SIG-M5 treated with dmso at 0.1 percent for 504 hours (cell line): ENCODE measurements around the gene ATXN3L.

ENCODE experiments used
- DNase-seq: peaks from one replicate; lab custom pipeline; 2025; ENCODE audit not compliant: unreplicated experiment; lab: John Stamatoyannopoulos, UW

ATXN3L gene

DNA sequence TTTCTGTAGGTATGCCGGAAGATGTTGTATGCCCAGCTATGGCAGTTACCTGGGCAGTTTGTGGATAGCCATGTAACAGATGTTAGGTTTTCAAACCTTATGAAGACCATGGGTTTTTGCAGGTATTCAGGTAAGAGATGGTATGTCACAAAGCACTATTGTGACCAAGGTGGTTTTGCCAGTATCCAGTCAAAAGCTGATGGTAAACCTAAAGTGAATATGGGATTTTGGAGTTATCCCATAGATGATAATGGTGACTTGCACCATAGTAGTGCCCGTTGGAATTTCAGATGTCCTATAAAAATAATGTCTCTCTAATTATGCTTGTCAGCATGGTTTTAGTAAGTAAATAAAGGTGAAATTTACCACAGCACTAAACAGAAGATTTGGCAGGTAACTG is at the start of gene ATXN3L:
Gene ATXN3L (minus strand): TSS at position 101 of the 400 bp plus-strand sequence. CDS start 119 bp downstream, outside the sequence.
- DNase-seq = no peak

DNA sequence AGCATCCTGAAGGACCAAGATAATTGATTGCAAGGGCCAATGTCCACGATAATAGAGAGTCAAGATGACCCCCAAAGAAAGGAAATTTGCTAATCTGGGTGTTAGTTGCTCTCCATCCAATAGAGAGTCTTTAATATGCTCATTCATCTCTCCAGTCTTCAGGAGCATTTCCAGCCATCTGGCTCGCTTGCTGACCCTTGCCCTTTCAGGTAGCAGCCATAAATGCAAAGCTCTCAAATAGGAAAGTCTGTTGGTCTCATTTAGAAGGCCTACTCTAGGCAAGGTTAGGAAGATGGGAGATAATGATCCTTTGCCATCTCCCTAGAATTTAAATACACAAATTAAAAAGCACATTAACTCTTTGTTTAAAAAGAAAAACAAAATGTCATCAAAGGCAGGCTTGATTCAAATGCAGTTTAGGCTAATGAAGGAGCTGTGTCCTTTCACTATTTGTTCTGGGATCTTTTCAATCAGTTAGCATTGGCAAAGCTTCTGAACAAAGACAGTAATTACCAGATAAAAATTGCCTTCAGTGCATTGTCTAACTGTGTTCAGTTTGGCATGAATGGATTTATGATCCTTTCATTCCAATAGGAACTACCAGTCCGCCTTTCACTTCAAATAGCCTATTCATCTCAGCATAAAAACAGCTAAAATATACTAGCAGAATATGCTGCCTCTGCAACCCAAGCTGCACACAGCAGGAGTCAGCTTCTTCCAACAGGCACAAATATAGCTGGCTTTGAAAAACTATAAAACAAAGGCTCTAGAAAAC is 49.6 kb upstream of the ATXN3L start:
- DNase-seq = no peak

DNA sequence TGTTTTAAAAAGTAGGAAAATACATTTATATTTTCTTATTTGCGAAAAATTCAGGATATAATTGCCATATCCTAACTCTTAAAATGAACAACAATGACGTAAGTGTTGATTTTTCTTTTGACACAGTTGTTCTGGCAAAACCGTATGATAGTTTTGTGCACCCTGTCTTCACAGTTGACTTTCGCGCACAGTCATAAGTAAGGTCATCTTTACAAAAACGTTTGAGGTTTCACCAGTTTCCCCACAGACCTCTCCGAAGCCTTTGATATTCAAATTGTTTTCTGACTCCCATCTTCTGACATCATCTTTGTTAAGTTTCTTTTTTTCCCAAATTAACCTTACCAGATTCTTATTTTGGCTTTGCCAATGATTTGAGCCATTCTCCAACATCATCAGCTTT is 48.1 kb upstream of the ATXN3L start:
- no peak for DNase-seq

DNA sequence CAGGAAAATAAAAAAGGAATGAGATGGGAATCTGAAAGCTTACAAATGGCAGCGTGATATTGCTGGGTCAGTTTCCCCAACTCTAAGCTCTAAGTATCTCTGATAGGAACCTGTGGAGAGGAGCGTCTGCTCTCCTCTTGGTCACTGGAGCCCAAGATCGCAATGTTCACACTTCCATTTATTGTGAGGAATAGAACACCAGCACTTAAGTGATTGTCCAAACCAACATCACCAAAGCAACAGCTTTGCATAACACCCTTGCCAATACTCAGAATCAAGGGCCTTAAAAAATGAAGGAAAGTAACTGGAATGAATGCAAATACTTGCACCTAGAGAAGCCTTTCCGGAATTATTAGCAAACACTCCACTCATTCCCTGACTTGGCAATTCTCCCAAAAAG is 46.8 kb upstream of the ATXN3L start:
- no peak for DNase-seq

DNA sequence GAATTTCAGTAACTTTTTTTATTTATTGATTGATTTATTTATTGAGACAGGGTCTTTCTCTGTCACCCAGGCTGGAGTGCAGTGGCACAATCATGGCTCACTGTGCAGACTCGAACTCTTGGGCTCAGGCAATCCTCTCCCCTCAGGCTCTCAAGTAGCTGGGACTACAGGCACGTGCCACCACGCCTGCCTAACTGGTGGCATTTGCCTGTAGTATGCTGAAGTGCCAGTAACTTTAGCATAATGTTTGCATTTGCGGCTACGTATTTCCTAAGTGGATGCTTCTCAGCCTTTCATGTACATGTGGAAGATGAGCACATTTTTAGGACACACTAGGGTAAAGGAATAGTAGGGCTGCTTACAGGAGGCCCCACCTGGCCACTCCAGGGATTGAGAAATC is 45.3 kb upstream of the ATXN3L start:
- DNase-seq = no peak

DNA sequence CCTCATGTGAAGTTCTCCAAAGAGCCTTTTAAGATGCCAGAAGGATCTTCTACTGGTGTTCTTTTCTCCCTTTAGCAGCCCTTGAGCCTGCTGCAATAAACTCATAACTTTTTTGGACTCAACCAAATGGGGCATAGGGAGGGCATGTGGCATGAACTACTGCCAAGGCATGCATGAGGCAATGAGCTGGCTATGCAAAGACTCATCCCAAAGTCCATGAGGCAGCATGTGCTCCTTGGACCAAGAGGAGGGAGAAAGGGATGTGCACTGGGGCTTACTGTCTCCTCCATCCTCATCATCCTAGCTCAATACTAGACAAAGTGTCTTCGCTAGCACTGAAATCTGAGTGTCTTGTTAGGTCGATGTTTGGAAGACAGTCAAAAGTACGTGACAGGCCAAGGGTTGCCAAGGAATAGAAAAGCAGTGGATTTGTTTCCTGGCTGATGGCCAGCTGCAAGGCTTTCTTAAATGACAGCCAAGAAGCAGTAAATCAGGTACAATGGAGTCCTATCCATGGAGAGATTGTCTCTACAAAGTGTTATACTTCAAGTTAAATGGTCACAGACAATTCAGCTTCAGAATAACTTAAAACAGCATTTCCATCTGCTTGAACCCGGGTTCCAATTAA is 44.5 kb upstream of the ATXN3L start:
- DNase-seq = no peak

DNA sequence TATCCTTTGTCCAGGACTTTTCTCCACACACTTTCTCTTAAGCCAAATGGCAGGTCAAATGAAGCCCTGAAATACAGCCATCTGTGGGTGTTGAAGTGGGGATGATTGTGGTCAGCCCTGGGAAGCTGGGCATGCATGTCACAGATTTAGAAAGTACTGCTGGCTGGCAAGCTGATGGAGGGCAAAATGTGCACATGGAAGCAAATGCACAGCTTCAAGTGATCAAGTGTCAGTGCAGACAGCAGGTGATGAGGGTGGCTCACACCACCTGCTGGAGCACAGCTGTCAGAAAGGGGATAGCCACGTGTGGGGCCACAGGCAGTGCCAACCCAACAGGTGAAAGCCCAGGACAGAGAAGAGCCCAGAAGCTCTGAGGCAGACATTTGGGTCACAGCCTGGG is 40.3 kb upstream of the ATXN3L start:
- DNase-seq = no peak

DNA sequence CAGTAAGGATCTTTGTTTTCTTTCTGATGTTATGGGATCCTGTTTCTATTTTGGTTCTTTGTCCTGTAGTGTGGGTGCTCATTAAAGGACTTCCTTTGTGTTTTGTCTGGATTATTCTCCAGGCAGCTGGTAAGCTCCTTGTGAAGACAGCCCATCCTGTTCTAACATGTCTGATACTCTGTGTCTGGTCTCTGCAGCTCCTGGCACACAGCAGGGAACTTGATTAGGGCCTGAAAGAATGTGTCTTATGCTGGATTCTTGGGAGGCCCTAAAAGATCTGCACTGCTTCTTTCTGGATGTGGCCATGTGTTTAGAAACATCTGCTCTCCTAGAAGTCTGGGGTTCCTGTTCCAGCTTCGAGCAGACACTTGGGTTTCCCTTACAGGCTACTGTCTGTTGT is 38.1 kb upstream of the ATXN3L start:
- no peak for DNase-seq

DNA sequence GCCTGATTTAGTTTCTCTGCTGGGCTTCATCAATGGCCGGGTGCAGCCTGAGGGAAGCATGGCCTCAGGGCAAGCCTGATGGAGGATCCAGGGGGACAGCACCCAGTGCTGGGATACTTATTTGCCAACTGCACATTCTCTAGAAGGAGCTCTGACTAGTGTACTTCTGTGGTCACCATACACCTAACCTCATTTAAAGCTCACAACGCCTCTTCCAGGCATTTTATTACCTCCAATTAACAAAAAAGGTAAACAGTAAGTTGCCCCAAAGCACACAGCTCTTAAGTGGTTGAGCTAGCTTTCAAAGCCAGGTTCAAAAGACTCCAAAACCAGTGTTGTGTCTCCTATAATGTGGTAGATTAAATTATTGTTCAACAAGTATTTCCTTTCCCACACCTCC is 26.8 kb upstream of the ATXN3L start:
- DNase-seq = no peak

DNA sequence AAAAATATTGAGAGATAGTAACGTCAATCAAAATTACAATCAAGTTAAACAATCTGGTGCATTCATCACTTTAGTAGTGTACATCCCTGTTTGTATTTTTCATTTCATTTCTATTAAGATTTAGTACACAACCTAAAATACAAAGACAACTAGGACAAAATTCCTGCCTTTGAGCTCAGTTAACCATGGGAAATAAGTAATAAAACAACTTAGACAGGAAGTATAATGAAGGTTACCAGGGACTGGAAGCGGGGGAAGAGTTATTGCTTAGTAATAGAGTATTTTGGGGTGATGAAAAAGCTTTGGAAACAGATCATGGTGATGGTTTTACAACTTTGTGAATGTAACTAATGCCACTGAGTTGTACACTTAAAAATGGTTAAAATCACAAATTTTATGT is 25.6 kb upstream of the ATXN3L start:
- DNase-seq = no peak

DNA sequence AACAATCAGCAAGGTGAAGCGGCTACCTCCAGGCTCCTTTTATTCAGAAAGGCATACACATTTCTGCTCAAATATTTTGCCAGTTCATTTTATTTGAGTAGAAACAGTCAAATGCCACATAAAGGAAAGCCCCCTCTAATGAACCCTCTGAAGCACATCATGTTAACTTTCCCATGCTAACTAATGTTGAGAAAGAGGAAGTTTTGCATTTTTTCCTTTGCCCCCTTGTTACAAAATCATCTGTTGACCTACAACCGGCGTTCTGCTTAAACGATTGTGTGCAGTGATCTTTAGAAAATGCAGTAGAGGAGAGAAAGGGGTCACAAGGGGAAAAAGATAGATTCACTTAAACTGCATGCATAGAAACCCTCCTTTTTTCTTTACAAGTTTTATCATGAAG is 25.2 kb upstream of the ATXN3L start:
- peak; percentile 39 for DNase-seq

DNA sequence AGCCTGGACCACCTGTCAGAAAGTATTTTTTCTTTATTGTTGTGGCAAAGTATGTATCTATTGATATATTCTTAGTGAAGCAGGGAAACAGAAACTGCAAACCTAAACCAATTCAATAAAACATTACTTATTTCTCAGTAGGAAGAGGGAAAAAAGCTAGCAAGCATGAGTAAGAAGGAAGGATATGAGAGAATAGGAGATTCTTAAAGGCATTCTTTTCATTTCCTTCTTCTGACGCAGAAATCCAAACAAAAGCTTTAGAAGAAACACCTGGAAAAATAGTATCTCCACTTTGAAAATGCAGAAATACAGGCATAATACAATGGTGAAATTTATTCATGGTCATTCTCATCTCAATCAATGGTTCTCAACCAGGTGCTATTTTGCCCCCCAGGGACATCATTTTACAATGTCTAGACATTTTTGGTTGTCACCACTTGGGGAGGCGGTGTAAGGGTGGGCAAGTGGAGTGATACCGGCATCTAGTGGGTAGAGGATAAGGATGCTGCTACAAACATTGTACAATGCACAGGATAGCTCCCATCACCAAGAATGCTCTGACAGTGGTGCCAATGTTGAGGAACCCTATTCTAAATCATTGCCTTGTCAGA is 21.7 kb upstream of the ATXN3L start:
- DNase-seq = no peak

DNA sequence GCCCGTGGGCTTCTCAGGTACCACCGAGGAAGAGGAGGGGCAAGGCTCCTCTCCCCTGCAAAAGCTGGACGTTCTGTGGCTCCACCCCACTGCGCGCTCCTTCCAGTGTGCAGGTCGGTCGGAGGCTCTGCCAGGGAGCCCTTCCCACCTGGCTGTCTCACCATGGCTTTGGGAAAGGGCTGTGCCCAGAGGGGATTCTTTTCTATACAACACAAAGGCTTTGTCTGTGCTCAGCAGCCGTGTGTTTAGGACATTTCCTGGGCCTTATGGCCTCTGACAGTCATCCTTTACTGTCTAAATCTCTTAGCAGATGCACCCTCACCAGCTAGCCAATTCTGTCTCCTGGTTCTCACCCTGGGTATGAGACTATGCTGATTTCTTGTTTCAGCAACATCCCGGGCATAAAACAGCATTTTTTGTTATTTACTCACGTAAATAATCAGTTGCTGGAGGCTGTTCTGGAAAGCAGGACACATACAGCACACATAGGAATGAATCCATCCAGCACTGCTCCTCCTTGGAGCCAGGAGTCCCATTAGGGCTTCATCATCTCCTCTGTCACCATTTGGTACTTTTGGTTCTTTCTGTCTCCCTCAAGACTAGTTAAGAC is 20.4 kb upstream of the ATXN3L start:
- no peak for DNase-seq

DNA sequence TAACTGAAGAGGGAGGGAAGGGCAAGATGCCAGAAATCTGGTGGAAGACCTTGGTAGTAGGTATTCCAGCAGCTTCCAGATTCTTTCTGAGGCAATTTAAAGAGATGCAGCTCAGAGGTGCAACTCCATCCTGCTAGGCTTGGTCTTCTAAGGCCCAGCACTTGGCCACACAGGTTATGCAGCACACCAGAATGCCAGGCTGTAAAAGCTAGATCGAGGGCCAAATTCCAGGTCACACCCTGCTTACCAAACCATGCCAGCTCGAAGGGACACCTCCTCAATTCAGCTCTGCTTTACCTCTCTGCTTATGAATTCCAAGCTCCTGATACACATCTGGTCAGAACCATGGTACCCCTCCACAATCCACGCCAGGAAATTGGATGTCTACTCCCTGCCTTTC is 19.8 kb upstream of the ATXN3L start:
- no peak for DNase-seq

DNA sequence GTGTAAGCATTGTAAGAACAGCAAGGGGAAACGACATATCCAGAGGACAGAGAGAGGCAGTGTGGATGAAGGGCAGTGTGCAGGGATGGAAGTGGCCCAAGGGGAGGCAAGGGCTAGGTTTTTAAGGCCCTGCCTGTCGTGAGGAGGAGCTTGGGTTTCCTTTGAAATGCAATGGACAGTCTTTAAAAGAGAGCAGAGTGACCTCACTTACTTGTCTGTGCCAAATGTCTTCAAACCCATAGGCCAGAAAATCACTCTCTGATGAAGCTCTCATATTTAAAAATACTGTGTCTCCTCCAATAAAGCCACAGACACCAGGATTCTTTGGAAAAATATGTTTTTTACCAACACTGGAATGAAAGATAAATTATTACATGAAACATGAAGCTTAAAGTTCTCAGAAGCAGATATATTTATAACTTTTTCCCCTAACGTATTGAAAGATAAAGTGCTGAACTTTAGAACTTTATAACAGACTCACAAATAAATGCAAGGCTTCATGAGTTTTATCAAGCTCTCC is 19.2 kb upstream of the ATXN3L start:
- no peak for DNase-seq

DNA sequence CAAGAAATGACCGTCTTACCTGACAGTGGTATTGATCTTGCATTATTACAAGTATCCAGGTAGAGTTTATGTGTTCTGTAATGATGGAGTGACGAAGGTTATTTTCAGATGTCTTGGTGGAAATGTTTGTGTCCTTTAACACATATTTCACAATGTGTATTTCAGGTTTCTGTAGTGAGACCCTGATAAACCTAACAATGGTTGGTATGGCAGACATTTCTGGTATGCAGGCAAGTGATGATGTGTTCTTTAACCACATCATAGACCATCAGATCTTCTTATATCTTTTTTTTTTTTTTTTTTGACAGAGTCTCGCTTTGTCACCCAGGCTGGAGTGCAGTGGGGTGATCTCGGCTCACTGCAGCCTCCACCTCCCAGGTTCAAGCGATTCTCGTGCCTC is 14.6 kb upstream of the ATXN3L start:
- DNase-seq = no peak

DNA sequence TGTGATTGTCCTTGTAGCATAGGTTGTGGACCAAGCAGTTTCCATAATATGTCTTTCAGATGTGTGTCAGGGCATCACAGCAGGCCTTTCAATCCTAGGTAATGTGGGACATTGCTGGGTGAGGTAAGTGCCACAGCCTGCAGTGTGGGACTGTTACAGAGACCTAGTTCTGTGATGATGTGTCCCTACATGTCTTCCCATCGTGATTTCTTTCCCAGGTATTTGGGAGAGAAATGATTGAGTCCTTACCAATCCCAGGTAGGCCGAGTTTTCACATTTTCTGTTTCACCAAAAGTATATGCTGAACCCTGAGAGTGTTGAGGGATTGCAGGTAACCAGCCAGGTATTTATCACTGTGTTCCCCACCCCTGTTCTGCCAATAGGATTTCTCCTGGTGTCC is 10.6 kb upstream of the ATXN3L start:
- DNase-seq = no peak

DNA sequence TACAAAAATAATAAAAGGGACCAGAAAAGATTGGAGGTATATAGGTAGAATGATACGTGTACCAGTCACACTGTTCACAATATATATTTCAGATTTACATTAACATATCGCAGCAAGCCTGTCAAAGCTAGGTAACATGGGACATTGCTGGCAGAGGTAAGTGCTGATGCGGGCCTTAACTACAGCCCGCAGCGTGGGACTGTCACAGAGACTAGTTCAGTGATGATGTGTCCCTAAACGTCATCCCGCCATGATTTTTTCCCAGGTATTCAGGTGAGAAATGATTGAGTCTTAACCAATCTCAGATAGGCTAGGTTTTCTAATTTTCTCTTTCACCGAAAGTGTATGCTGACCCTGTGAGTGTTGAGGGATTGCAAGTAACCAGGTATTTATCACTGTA is 7.8 kb upstream of the ATXN3L start:
- no peak for DNase-seq

DNA sequence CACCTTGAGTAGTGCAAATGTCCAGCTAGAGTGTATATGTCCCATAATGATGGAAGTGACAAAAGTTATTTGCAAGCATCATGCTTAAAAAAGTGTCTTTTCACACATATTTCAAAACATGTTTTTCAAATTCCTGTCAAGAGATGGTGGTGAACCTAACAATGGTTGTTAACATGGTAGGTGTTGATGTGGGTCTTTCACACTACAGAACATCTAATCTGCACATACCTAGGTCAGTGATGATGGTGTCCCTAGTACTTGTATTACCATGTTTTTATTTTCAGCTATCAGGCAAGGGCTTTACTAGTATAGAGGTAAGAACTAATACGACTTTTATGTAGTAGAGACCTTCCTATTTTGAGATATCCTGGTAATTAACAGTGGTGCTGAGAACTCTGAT is 3.4 kb upstream of the ATXN3L start:
- no peak for DNase-seq

DNA sequence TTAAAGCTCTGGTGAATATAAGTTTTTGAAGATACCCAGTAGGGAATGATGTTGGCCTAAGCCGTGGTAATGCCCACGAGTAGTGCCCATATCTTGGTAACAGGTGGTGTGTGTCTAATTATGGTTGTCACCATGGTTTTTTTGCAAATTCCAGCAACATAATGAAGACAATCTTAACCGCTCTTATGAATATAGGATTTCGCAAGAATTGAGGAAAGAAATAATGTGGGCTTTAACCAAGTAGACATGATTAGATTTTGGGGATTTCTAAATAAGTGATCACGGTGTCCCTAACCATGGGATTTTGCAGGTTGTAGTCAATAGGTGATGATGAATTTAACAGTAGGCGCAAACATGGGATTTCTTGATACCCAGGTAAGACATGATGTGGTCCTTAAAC is 2.5 kb downstream of the ATXN3L start:
- no peak for DNase-seq

DNA sequence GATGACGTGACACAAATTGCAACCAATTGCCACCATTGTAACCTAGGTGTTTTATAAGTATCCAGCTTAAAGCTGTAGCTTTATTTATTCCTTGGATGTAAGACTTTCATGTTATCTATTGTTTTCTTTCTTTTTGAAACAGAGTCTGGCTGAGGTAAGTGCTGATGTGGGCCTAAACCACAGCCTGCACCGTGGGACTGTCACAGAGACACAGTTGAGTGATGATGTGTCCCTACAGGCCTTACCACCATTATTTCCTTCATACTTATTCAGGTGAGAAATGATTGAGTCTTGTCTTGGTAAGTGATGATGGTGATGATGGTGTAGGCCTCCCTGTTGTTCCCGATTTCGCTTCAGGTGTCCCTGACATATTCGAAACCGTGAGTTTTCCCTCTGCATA is 8.3 kb downstream of the ATXN3L start:
- DNase-seq = no peak

DNA sequence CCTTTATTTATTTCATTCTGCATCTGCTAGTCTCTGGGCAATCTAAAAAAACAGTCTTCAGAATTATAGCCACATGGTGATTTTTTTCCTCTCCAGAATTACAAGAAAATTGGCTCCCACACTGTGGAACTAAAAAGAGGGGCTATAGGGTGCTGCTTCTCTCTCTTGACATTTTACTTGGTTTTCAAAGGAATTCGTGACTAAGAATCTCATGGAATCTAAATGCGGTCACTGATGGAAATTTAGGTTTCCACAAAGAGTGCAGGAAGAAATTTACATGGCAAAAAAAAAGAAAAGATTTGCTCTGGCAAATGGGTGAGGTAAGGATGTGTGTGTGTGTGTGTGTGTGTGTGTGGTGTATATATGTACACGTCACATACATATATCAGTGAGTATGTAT is 10.2 kb downstream of the ATXN3L start:
- DNase-seq = no peak
